Lower leg skin (tissue), 4 donors: Measurements from ENCODE around the gene HHIP. TPM values are rescaled to one million over a fixed set of nuclear protein-coding genes. Genes with fewer than 3 reads are reported as not detected.

ENCODE experiments used
- DNase-seq, 2 donors: peaks; one replicate each; pipeline ENCODE4 v3.0.0-alpha.2; 2019; ENCODE audit warnings: low spot score in 2 of 2
- H3K4me3 ChIP-seq: fragments of 200-600 bp; sonication (generic); 2 replicates; pipeline ENCODE4 v1.5.1; 2017; ENCODE audit warnings: mild to moderate bottlenecking, low read depth; ENCODE audit not compliant: poor library complexity, severe bottlenecking
- POLR2A ChIP-seq, 2 donors: fragments of 450-650 bp; IDR thresholded peaks; one replicate each; pipeline ENCODE4 v1.6.1; 2016 to 2017; ENCODE audit warnings: antibody characterized with exemption in 2 of 2, mild to moderate bottlenecking in 1 of 2, moderate library complexity in 1 of 2
- WGBS, 2 donors: methylation state at CpG; one replicate each; pipeline ENCODE4 v1.1.5; 2018; 5-methylcytosine and 5-hydroxymethylcytosine counted together
- intact Hi-C: fragments of 100-400 bp; cut with DNase I; formaldehyde crosslinking; loops from one replicate; pipeline ENCODE4 v1.15.0; 2023; ENCODE audit warnings: low total_unique reads
- total RNA-seq, 4 donors: library from RNA; depleted of rRNA; stranded (reverse); fragments of >200 nt; gene quantifications; one replicate each; pipeline ENCODE4 v1.1.0, GENCODE V29; 2016
- TF ChIP-seq, protein P1 (sequence below), 3 donors: fragments of 450-650 bp; IDR thresholded peaks; one replicate each; pipeline ENCODE4 v1.5.1; 2016; ENCODE audit warnings: antibody characterized with exemption in 3 of 3, mild to moderate bottlenecking in 3 of 3, moderate library complexity in 2 of 3

HHIP gene
- total RNA-seq, 4 donors from 2014 or later: 0.03 to 0.04 TPM; not detected in 2

DNA sequence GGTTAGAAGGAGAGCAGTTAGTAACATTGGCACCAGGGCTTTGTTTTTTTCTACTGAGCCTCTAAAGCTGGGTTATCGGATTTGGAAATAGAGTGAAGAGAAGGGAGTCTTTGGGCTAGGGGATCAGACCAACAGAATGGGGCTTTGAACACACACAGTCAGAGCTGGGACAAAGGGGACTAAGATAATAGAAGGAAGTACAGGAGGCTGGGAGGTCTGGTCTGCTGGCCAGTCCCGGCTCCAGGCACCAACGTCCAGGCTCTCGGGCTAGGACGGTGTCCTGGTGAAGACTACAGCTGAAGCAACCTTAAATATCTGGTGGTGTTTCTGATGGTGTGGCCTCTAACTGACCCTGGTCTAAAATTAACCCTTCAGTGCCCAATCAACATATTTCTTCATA is 57.5 kb downstream of the HHIP start:
- H3K4me3 ChIP-seq: no peak overlapping the region
- no peak for DNase-seq
- WGBS, 2 donors: 89% methylated on average over 5 of the region's 5 CpGs
- no peak for TF ChIP-seq POLR2A (IDR thresholded peaks at IDR 0.05)
- TF ChIP-seq, protein P1, sequence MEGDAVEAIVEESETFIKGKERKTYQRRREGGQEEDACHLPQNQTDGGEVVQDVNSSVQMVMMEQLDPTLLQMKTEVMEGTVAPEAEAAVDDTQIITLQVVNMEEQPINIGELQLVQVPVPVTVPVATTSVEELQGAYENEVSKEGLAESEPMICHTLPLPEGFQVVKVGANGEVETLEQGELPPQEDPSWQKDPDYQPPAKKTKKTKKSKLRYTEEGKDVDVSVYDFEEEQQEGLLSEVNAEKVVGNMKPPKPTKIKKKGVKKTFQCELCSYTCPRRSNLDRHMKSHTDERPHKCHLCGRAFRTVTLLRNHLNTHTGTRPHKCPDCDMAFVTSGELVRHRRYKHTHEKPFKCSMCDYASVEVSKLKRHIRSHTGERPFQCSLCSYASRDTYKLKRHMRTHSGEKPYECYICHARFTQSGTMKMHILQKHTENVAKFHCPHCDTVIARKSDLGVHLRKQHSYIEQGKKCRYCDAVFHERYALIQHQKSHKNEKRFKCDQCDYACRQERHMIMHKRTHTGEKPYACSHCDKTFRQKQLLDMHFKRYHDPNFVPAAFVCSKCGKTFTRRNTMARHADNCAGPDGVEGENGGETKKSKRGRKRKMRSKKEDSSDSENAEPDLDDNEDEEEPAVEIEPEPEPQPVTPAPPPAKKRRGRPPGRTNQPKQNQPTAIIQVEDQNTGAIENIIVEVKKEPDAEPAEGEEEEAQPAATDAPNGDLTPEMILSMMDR (IDR thresholded peaks at IDR 0.05): no peak
- intact Hi-C loops: no loop called here

GRCh38 chr4:144705601-144706590 is 59.9 kb downstream of the HHIP start:
- no peak for DNase-seq
- intact Hi-C loops: no loop called here
- no peak for TF ChIP-seq POLR2A (IDR thresholded peaks at IDR 0.05)
- TF ChIP-seq, protein P1 (IDR thresholded peaks at IDR 0.05): no peak
- no peak overlapping the region for H3K4me3 ChIP-seq
- WGBS, 2 donors: 41 to 57% methylated on average over 6 of the region's 6 CpGs

DNA sequence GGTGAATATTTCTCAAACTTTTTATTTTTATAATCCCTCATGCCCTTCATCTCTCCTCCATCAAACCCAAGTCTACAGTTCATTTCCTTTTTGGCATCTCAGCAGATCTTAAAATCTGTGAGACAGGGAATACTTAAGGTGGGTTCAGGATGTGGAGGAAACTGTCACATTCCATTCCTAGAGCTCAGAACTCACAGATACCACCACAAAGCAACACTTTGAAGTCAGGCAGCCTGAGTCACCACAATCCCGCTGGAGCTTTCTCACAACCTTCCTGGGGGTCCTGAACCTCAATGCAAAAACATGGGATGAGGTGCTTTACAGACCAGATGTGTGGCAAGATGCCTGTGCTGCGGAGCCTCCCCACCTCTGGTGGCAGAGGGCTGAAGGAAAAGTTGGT is 63.2 kb downstream of the HHIP start:
- DNase-seq: no peak
- H3K4me3 ChIP-seq: no peak overlapping the region
- intact Hi-C loops: no loop called here
- 65 to 84% methylated on average over 2 of the region's 2 CpGs for WGBS, 2 donors
- TF ChIP-seq, protein P1 (IDR thresholded peaks at IDR 0.05): no peak
- TF ChIP-seq POLR2A (IDR thresholded peaks at IDR 0.05): no peak

GRCh38 chr4:144709793-144710525 is 64.0 kb downstream of the HHIP start:
- intact Hi-C loops: loop anchor here (5.0 kb wide), 1 partner anchor 1172 kb away; no protein-coding TSS in a partner anchor
- TF ChIP-seq, protein P1 (IDR thresholded peaks at IDR 0.05): no peak
- DNase-seq: no peak
- WGBS, 2 donors: 66 to 71% methylated on average over 5 of the region's 5 CpGs
- H3K4me3 ChIP-seq: no peak overlapping the region

- intact Hi-C loops: loop anchor here (5.0 kb wide), 1 partner anchor 1172 kb away; no protein-coding TSS in a partner anchor
- no peak for TF ChIP-seq POLR2A (IDR thresholded peaks at IDR 0.05)
- TF ChIP-seq, protein P1 (IDR thresholded peaks at IDR 0.05): no peak
- no peak overlapping the region for H3K4me3 ChIP-seq
- no peak for DNase-seq
Measured at GRCh38 chr4:144710526-144710912, 64.6 kb downstream of the HHIP start.
